Astrocyte of the spinal cord (primary cell): ENCODE results near the gene TMEM237.

Experiments
- DNase-seq: peaks from one replicate; pipeline ENCODE4 v3.0.0; 2011; ENCODE audit warnings: low read depth, low spot score
- H3K4me3 ChIP-seq: 2 replicates; pipeline ENCODE4 v1.5.1; 2011; ENCODE audit warnings: low read depth, mild to moderate bottlenecking, low read length, moderate library complexity
- in situ Hi-C: cut with HindIII; loops from 2 replicates; pipeline ENCODE4 v1.10.0; 2017; ENCODE audit warnings: low sequenced_read_pairs
- TF ChIP-seq, protein P1 (sequence below): IDR thresholded peaks from 2 replicates; pipeline ENCODE4 v1.5.1; 2012; ENCODE audit warnings: low read depth, mild to moderate bottlenecking, low read length, inconsistent platforms

Gene TMEM237

DNA sequence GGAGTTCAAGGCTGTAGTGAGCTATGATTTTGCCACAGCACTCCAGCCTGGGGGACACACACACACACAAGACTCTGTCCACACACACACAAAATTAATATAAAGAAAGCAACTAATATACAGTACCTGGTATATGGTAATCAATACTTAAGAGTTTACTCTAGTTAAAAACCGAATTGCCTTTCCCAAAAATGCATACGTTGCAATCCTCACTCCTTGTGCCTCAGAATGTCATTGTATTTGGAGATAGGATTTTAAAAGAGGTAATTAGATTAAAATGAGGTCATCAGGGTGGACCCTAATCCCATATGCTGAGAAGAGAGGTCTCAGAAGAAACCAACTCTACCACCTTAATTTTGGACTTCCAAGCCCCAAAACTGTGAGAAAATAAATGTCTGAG lies 35.7 kb downstream of the TMEM237 start:
- no peak for DNase-seq
- H3K4me3 ChIP-seq: no peak overlapping the region
- TF ChIP-seq, protein P1, sequence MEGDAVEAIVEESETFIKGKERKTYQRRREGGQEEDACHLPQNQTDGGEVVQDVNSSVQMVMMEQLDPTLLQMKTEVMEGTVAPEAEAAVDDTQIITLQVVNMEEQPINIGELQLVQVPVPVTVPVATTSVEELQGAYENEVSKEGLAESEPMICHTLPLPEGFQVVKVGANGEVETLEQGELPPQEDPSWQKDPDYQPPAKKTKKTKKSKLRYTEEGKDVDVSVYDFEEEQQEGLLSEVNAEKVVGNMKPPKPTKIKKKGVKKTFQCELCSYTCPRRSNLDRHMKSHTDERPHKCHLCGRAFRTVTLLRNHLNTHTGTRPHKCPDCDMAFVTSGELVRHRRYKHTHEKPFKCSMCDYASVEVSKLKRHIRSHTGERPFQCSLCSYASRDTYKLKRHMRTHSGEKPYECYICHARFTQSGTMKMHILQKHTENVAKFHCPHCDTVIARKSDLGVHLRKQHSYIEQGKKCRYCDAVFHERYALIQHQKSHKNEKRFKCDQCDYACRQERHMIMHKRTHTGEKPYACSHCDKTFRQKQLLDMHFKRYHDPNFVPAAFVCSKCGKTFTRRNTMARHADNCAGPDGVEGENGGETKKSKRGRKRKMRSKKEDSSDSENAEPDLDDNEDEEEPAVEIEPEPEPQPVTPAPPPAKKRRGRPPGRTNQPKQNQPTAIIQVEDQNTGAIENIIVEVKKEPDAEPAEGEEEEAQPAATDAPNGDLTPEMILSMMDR: no peak
- in situ Hi-C loops: no loop called here

DNA sequence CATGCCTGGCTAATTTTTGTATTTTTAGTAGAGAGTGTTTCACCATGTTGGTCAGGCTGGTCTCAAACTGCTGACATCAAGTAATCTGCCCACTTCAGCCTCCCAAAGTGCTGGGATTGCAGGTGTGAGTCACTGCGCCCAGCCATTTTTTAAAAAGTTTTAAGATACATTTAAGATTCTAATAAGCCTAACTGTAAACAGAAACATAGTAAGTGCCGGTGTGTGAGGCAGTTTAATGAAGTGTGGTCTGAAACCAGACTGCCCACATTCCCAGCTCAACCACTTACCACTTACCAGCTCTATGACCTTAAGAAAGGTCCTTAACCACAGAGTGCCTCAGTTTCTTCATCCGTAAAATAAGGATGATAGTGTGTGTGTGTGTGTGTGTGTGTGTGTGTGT lies 42.4 kb downstream of the TMEM237 start:
- TF ChIP-seq, protein P1: no peak
- in situ Hi-C loops: no loop called here
- no peak for DNase-seq
- no peak overlapping the region for H3K4me3 ChIP-seq

DNA sequence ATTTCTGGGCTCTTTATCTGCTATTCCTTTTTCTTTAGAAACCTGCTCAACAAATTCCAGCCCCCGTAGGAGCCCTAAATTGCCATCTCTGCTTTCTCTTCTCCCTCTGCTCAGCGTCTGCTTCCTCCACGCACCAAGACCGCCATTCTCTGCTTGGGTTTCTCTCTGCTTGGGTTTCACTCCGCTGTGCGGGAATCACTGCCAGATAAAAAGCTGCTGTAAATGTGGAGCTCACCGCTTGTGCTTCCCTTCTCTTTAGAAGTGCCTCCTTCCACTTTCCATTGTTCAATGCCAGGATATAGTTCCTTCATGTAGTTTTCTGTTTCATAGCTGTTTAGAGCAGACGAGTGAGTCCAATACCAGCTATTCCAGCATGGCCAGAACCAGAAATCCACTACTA lies 45.9 kb downstream of the TMEM237 start:
- no peak for DNase-seq
- in situ Hi-C loops: no loop called here
- no peak overlapping the region for H3K4me3 ChIP-seq
- TF ChIP-seq, protein P1: no peak

DNA sequence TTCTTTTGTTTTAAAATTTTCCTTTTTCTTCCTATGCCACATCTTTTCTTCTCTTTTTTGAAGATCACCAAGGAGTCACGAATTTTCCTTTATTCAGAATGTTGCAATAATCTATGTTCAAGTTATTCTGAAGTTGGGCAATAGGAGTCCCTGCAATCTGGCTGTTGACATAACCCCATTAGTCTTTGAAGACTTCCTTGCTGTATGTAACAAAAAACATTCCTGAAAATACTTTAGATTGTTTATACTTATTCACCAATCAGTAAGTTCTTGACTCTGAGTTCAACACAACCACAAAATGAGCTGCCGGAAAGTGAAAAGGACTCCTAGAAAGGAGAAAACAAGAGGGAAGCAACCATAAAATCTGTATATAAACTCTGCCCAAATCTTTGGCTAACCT lies 62.8 kb downstream of the TMEM237 start:
- TF ChIP-seq, protein P1: no peak
- H3K4me3 ChIP-seq: no peak overlapping the region
- DNase-seq: peak; percentile 83
- in situ Hi-C loops: no loop called here

DNA sequence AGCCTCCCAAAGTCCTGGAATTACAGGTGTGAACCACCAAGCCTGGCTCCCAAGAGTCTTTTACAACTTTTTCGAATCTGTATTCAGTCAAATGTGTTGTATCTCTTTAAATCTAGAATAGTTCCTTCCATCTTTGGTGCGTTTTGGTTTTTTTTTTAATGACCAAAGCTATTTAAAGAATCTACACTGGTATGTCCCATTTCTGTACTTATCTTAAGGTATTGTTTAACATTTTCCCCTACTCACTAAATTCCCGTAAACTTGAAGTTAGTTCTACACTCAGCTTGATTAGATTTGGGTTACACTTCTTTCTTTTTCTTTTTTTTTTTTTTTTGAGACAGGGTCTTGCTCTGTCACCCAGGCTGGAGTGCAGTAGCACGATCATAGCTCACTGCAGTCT lies 63.8 kb downstream of the TMEM237 start:
- no peak overlapping the region for H3K4me3 ChIP-seq
- TF ChIP-seq, protein P1: no peak
- peak; percentile 38 for DNase-seq
- in situ Hi-C loops: no loop called here

DNA sequence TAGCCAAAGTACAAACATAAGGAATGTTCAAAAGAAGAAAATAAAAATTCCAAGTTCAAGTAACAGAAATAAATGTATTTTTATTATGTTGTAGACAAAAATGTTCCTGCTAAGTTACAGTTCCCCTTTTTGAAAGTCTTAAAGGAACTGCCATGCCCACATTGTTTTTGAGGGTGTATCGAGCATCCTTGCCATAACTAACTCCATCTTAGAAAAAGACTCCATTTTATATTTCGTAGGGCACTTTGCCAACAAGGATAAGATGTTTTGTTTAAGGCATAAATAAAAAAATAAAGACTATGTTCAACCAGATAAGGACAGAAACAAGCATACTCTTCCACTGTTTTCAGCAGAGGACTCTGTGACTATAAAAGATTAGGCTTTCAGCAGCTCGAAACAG lies 67.3 kb downstream of the TMEM237 start:
- TF ChIP-seq, protein P1: no peak
- no peak overlapping the region for H3K4me3 ChIP-seq
- DNase-seq: no peak
- in situ Hi-C loops: no loop called here

DNA sequence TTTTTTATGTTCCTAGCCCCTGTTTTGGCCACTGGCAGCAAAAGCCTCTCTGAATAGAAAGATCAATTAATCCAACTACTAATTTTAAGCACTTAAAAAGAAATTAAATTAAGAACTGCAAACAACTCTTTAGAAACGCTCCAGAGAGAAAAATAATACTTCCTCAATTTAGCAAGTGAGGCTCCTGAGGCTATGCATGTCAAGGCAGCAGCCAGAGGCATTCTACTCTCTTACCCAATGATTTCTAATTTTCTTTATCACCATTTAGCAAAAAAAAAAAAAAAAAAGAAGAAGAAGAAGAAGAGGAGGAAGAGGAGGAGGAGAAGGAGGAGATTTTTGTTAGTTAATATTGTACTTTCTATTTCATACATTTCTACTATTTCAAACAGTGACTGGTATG lies 68.5 kb downstream of the TMEM237 start:
- no peak overlapping the region for H3K4me3 ChIP-seq
- TF ChIP-seq, protein P1: no peak
- in situ Hi-C loops: no loop called here
- no peak for DNase-seq
